HUDEP-2 (cell line): ENCODE data around the gene TCIRG1.

ENCODE experiments used
- DNase-seq, 76 experiments: peaks; one replicate each; lab custom pipeline; 2025; ENCODE audit not compliant: unreplicated experiment in 76 of 76; lab: John Stamatoyannopoulos, UW

Gene TCIRG1

GRCh38 chr11:68049509-68050370 is 10.9 kb downstream of the TCIRG1 start:
- DNase-seq = no peak

DNA sequence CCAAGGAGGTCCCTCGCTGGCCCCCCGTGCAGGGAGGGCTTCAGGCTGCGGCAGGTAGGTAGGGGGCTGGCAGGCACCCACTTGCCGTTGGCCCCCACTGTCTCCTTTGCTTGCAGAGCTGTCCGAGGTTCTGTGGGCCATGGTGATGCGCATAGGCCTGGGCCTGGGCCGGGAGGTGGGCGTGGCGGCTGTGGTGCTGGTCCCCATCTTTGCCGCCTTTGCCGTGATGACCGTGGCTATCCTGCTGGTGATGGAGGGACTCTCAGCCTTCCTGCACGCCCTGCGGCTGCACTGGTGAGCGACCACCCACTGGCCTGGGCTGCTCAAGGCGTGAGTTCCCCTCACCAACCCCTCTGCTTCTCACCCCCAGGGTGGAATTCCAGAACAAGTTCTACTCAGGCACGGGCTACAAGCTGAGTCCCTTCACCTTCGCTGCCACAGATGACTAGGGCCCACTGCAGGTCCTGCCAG is 11.6 kb downstream of the TCIRG1 start:
- no peak for DNase-seq

- DNase-seq = no peak
Measured at GRCh38 chr11:68051191-68052136, 12.6 kb downstream of the TCIRG1 start.

DNA sequence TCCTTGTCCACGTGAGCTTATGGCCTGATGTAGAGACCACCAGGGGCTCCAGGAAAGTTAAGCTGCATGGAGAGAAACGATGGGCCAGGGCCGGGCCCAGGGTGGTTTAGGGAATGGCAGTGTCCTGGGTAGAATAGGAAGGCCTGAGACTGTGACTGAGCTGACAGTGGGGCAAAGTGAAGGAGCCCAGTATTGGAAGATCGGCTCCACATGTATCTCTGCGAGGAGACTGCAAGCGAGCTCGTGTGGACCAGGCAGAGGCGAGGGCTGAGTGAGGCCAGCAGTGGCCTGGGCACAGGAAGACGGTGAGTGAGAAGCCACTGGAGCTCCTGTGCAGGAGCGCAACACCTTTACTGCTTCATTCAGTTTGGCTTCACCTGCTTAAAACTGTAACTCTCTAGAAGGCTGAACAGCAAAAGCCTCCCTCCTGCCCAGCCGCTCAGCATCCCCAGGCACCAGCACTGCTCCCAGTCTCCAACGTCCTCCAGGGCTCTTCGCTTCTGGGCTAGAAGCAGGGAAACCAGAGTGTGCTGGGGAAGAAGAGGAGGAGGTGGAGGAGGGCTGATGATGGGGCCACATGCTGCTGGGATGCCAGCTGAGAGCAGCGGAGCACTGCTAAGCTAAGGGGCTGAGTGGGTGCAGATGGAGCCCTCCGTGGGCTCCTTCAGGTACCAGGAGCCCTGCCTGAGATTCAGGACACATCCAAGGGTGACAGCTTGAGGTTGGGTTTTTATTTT is 13.5 kb downstream of the TCIRG1 start:
- DNase-seq = no peak

DNA sequence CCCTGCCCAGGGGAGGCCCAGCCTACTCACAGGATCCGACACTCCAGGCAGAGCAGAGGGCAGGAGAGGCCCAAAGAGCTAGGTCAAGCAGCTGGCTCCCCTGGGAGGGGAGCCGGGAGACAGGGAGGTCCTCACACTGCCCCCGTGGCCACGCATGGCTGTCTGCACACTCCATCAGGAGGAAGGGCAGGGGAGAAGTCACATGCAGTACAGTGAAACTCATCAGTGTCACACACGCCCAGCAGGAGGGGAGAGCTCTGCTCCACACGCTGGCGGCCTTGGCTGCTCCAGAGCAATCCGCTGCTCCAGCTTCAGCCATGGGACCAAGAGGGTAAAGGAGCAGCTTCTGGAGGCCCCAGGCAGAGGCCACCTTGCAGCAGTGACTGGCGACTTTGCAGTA is 14.3 kb downstream of the TCIRG1 start:
- no peak for DNase-seq

GRCh38 chr11:68053981-68054812 is 15.4 kb downstream of the TCIRG1 start:
- no peak for DNase-seq

DNA sequence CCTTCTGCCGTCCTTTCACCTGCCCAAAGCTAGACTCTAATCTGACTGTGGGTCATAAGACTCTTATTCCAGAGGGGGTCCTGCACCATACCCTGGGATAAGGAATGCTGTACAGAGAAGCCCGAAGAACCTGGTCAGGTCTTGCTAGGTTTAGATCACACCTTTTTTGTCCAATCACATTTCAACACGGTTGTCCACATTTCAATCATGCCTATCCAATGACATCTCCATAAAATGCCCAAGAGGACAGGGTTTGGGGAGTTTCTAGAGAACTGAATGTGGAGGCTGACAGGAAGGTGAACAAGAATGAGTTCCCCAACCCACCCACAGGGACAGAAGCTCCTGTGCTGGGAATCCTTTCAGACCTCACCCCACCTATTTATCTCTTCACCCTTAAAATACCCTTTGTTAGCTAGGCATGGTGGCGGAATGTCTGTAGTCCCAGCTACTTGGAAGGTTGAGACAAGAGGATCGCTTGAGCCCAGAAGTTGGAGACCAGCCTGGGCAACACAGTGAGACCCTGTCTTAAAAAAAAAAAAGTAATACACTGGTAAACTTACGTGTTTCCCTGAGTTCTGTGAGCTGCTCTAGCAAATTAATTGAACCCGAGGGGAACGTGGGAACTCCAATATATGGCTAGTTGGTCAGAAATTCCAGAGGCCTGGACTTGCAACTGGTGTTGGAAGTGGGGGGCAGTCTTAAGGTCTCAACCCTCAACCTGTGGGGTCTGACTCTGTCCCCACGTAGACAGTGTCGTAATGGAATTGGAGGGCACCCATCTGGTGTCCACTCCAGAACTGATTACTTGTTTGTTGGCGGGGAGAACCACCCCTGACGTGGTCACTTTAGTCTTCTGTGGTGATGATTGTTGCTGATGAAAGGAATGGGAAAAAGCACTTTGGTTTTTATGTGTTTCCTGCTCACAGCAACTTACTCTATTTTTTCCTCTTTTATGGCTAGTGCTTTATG is 17.8 kb downstream of the TCIRG1 start:
- DNase-seq = no peak

GRCh38 chr11:68057807-68058206 is 19.0 kb downstream of the TCIRG1 start:
- DNase-seq = no peak

GRCh38 chr11:68061508-68061907 is 22.7 kb downstream of the TCIRG1 start:
- no peak for DNase-seq

- DNase-seq = no peak
Measured at GRCh38 chr11:68064926-68065325, 26.1 kb downstream of the TCIRG1 start.

DNA sequence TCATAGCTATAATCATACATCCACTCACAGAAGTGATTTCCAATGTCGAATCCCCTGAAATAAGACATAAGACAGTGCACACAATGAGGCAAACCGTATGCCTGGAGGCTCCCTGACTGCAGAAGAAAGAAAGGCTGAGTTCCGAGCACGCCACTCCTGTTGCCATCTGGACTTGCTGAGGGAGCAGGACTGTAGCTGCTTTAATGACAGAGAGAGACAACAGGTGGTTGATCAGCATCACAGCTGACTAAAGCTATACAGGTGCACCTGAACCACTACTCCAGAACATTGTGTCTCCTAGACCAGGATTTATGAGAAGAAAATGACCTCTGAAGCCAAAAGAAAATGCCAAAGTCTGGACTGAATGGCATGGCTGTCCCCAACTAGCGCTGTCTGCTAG is 27.0 kb downstream of the TCIRG1 start:
- no peak for DNase-seq

GRCh38 chr11:68066742-68067141 is 27.9 kb downstream of the TCIRG1 start:
- DNase-seq = no peak

DNA sequence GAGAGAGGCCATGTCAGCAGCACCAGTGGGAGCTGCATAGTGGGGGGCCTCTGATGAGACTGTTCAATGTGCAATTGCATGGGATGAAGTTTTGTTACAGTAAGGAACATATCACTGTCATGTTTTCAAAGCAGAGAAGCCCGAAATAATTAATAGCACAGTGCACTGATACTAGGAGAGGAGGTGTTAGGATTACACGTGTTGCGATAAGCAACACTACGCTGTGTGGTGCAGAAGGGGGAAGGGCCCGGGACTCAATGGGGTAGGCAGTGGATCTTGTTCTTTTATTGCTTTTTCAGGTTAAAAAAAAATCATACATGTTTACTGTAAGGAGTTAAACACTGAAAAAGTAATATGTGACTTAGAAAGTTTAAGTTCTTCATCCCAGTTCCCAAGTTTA is 29.2 kb downstream of the TCIRG1 start:
- no peak for DNase-seq

DNA sequence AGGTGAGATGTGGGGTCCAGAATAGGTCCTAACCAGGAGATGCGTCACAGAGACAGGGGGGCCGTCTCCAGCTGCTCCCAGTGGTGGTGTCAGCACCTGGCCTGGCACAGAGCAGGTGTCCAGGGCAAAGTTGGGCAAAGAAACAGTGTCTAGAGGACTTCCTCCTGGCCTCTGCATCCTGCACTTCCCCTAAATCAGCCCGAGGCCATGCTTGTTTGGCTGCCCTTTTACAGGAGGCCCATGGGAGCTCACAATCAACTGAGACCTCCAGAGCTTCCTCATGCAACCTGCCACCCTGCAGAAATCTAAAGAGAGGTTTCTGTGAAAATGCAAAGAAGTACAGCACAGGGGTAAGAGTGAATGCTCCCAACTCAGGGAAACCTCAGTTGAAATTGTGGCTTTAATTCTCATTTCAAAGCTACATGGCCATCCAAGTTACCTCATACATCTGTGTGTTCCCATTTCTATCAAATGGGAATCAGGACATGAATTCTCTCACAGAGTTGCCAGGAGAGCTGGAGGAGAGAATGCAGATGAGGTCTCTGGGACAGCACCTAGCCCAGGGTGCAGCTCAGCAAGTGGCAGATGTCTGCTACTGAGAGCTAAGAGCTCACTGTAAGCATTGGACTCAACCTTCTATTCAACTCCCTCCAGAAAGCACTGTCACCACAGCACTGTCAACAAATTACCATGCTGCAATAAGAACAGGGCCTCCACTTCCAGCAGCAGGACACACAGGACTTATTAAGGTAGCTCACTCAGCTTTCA is 32.6 kb downstream of the TCIRG1 start:
- DNase-seq = no peak

GRCh38 chr11:68074584-68075352 is 35.9 kb downstream of the TCIRG1 start:
- DNase-seq = no peak

GRCh38 chr11:68076371-68077042 is 37.7 kb downstream of the TCIRG1 start:
- no peak for DNase-seq
